Trophoblast cell (in vitro differentiated cells and primary cell): Measurements from ENCODE around the gene HELQ.
"Not testable (repeated sequence)": the region's sequence is repeated elsewhere in the genome, so short reads cannot be mapped to it uniquely, and the experiment has no call there.

Source experiments
- DNase-seq, 2 donors: peaks; one replicate each; pipeline ENCODE4 v3.0.0-alpha.2; 2016
- H2AFZ ChIP-seq: 2 replicates; pipeline ENCODE4 v1.6.1; 2013; ENCODE audit warnings: low read length, moderate library complexity, mild to moderate bottlenecking; ENCODE audit not compliant: insufficient read depth, poor library complexity
- H2AK5ac ChIP-seq: 2 replicates; pipeline ENCODE4 v1.6.1; 2013; ENCODE audit warnings: mild to moderate bottlenecking, low read length
- H2BK120ac ChIP-seq: 2 replicates; pipeline ENCODE4 v1.6.1; 2013; ENCODE audit warnings: low read length, mild to moderate bottlenecking, moderate library complexity; ENCODE audit not compliant: insufficient read depth, poor library complexity
- H2BK12ac ChIP-seq: 2 replicates; pipeline ENCODE4 v1.6.1; 2013; ENCODE audit warnings: mild to moderate bottlenecking, low read length, moderate library complexity
- H2BK5ac ChIP-seq: 2 replicates; pipeline ENCODE4 v1.6.1; 2013; ENCODE audit warnings: low read length, low read depth, moderate library complexity, mild to moderate bottlenecking; ENCODE audit not compliant: poor library complexity
- H3K14ac ChIP-seq: 2 replicates; pipeline ENCODE4 v1.6.1; 2013; ENCODE audit warnings: mild to moderate bottlenecking, low read length
- H3K18ac ChIP-seq: 2 replicates; pipeline ENCODE4 v1.6.1; 2013; ENCODE audit warnings: mild to moderate bottlenecking, low read length
- H3K23ac ChIP-seq: 2 replicates; pipeline ENCODE4 v1.6.1; 2013; ENCODE audit warnings: low read length
- H3K27ac ChIP-seq: 2 replicates; pipeline ENCODE4 v1.5.1; 2013; ENCODE audit warnings: low read depth, mild to moderate bottlenecking, inconsistent platforms, low read length, moderate library complexity
- H3K27me3 ChIP-seq: 2 replicates; pipeline ENCODE4 v1.6.1; 2013; ENCODE audit warnings: inconsistent platforms, mild to moderate bottlenecking, low read length, moderate library complexity; ENCODE audit not compliant: insufficient read depth
- H3K36me3 ChIP-seq, 2 experiments: 1 replicate in 1 of 2; 2 replicates in 1 of 2; pipeline ENCODE4 v1.6.1; 2013; ENCODE audit warnings: low read length in 2 of 2, mild to moderate bottlenecking in 2 of 2, moderate library complexity in 1 of 2; ENCODE audit not compliant: insufficient read depth in 2 of 2, control insufficient read depth in 1 of 2
- H3K4ac ChIP-seq: 2 replicates; pipeline ENCODE4 v1.6.1; 2013; ENCODE audit warnings: low read depth, mild to moderate bottlenecking, low read length, moderate library complexity
- H3K4me1 ChIP-seq, 2 experiments: 1 replicate in 1 of 2; 2 replicates in 1 of 2; pipeline ENCODE4 v1.6.1; 2013; ENCODE audit warnings: low read length in 2 of 2, mild to moderate bottlenecking in 2 of 2, moderate library complexity in 1 of 2; ENCODE audit not compliant: insufficient read depth in 2 of 2, control insufficient read depth in 1 of 2
- H3K4me2 ChIP-seq: 2 replicates; pipeline ENCODE4 v1.6.1; 2013; ENCODE audit warnings: inconsistent platforms, mild to moderate bottlenecking, low read length, moderate library complexity
- H3K4me3 ChIP-seq: 2 replicates; pipeline ENCODE4 v1.5.1; 2013; ENCODE audit warnings: mild to moderate bottlenecking, low read depth, low read length, inconsistent platforms
- H3K79me1 ChIP-seq: one replicate; pipeline ENCODE4 v1.6.1; 2013; ENCODE audit warnings: low read length
- H3K79me2 ChIP-seq: 2 replicates; pipeline ENCODE4 v1.6.1; 2013; ENCODE audit warnings: low read length, mild to moderate bottlenecking; ENCODE audit not compliant: control insufficient read depth, insufficient read depth, poor library complexity
- H3K9ac ChIP-seq: 2 replicates; pipeline ENCODE4 v1.6.1; 2013; ENCODE audit warnings: mild to moderate bottlenecking, low read length
- H3K9me3 ChIP-seq: 2 replicates; pipeline ENCODE4 v1.6.1; 2013; ENCODE audit warnings: low read depth, mild to moderate bottlenecking, control low read depth, inconsistent platforms, low read length; ENCODE audit not compliant: insufficient read depth
- H4K12ac ChIP-seq: 2 replicates; pipeline ENCODE4 v1.6.1; 2013; ENCODE audit warnings: low read depth, mild to moderate bottlenecking, low read length, moderate library complexity
- H4K8ac ChIP-seq: 2 replicates; pipeline ENCODE4 v1.6.1; 2013; ENCODE audit warnings: low read depth, mild to moderate bottlenecking, low read length, moderate library complexity
- H4K91ac ChIP-seq: one replicate; pipeline ENCODE4 v1.6.1; 2013; ENCODE audit warnings: low read depth, mild to moderate bottlenecking, low read length, moderate library complexity
- WGBS: extraction: QIAGEN DNeasy Blood & Tissue Kit; methylation state at CpG from one replicate; pipeline ENCODE4 v1.1.7; 2013; ENCODE audit warnings: missing lambda C conversion rate; ENCODE audit not compliant: insufficient read length, insufficient coverage; ENCODE audit errors: extremely low coverage; 5-methylcytosine and 5-hydroxymethylcytosine counted together

HELQ gene

GRCh38 chr4:83503974-83504373, 48.4 kb upstream of the HELQ start:
- Histone ChIP-seq H3K23ac (no peak overlapping the region), H3K27ac (no peak overlapping the region), H3K79me1 (no peaks in the 10 kb centered on the region), H3K18ac (no peak overlapping the region), H2BK12ac (no peak overlapping the region), H2AFZ (no peak overlapping the region), H4K12ac (no peak overlapping the region), H3K9me3 (no peaks in the 10 kb centered on the region), H3K4me2 (no peak overlapping the region), H3K79me2 (no peaks in the 10 kb centered on the region), H3K14ac (no peak overlapping the region), H2BK5ac (no peak overlapping the region), H3K36me3 (no peaks in the 10 kb centered on the region), H3K9ac (no peak overlapping the region), H3K4me1 (peaks cover 0 to 2% of the 10 kb centered on the region in 2 experiments), H3K4ac (no peak overlapping the region), H2BK120ac (no peak overlapping the region), H3K27me3 (no peaks in the 10 kb centered on the region), H4K91ac (no peak overlapping the region), H3K4me3 (no peak overlapping the region), H2AK5ac (no peak overlapping the region), H4K8ac (no peak overlapping the region)
- no peak for DNase-seq

GRCh38 chr4:83501671-83502070, 46.0 kb upstream of the HELQ start:
- H3K23ac ChIP-seq, H3K4me3 ChIP-seq, H3K79me1 ChIP-seq, H3K4me1 ChIP-seq, H3K4ac ChIP-seq, H2BK120ac ChIP-seq, DNase-seq, H3K18ac ChIP-seq, H3K14ac ChIP-seq, H2AK5ac ChIP-seq, H3K4me2 ChIP-seq, H3K9ac ChIP-seq, H4K91ac ChIP-seq, H3K27me3 ChIP-seq, H3K27ac ChIP-seq, H2BK5ac ChIP-seq, H3K79me2 ChIP-seq, H2BK12ac ChIP-seq, H3K36me3 ChIP-seq, H4K12ac ChIP-seq, H4K8ac ChIP-seq, H2AFZ ChIP-seq, H3K9me3 ChIP-seq: not testable (repeated sequence)
- no CpG with 5 or more reads among the region's 3 CpGs for WGBS

GRCh38 chr4:83498187-83498586, 42.6 kb upstream of the HELQ start:
- Histone ChIP-seq H3K4me1 (no peaks in the 10 kb centered on the region), H4K12ac (no peak overlapping the region), H4K8ac (no peak overlapping the region), H3K9me3 (peaks cover 2% of the 10 kb centered on the region), H3K4me3 (no peak overlapping the region), H3K79me1 (no peaks in the 10 kb centered on the region), H3K27me3 (no peaks in the 10 kb centered on the region), H4K91ac (no peak overlapping the region), H3K79me2 (no peaks in the 10 kb centered on the region), H3K36me3 (no peaks in the 10 kb centered on the region), H3K23ac (no peak overlapping the region), H3K18ac (no peak overlapping the region), H3K14ac (no peak overlapping the region), H2AFZ (no peak overlapping the region), H2BK120ac (no peak overlapping the region), H2AK5ac (no peak overlapping the region), H3K27ac (no peak overlapping the region), H3K4ac (no peak overlapping the region), H2BK5ac (no peak overlapping the region), H3K4me2 (no peak overlapping the region), H3K9ac (no peak overlapping the region), H2BK12ac (no peak overlapping the region)
- no CpG with 5 or more reads among the region's 1 CpG for WGBS
- no peak for DNase-seq

GRCh38 chr4:83496085-83496917, 40.7 kb upstream of the HELQ start:
- H2AFZ ChIP-seq, H3K79me2 ChIP-seq, DNase-seq, H3K4me3 ChIP-seq, H3K4me1 ChIP-seq, H4K12ac ChIP-seq, H3K27ac ChIP-seq, H3K9me3 ChIP-seq, H2AK5ac ChIP-seq, H4K8ac ChIP-seq, H3K4ac ChIP-seq, H3K79me1 ChIP-seq, H3K27me3 ChIP-seq, H2BK5ac ChIP-seq, H3K23ac ChIP-seq, H2BK120ac ChIP-seq, H4K91ac ChIP-seq, H3K14ac ChIP-seq, H3K4me2 ChIP-seq, H3K36me3 ChIP-seq, H3K9ac ChIP-seq, H2BK12ac ChIP-seq, H3K18ac ChIP-seq: not testable (repeated sequence)
- no CpG with 5 or more reads among the region's 8 CpGs for WGBS
